ENCODE data around the gene CRYBG3.
"Not testable (repeated sequence)": the region's sequence is repeated elsewhere in the genome, so short reads cannot be mapped to it uniquely, and the experiment has no call there.

Gene CRYBG3

DNA sequence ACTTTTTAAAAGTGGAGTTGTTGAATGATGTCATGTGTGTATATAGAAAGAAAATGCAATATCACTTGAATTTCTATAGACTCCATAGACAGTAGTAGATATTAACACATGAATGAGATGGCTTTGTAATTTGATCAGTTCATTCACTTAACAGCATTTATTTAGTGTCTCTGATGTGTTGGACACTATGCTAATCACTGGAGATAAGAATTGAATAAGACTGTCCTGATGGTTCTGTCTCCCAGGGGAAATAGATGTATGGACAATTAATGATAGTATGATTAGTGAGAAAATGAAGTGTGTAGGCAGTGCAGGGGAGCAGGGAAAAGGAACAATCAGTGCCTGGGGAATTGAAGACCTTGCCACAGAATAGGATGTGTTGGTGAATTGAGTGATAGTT lies 77.5 kb downstream of the CRYBG3 start:
- no peak for DNase-seq (ENCODE audit: low read depth)

DNA sequence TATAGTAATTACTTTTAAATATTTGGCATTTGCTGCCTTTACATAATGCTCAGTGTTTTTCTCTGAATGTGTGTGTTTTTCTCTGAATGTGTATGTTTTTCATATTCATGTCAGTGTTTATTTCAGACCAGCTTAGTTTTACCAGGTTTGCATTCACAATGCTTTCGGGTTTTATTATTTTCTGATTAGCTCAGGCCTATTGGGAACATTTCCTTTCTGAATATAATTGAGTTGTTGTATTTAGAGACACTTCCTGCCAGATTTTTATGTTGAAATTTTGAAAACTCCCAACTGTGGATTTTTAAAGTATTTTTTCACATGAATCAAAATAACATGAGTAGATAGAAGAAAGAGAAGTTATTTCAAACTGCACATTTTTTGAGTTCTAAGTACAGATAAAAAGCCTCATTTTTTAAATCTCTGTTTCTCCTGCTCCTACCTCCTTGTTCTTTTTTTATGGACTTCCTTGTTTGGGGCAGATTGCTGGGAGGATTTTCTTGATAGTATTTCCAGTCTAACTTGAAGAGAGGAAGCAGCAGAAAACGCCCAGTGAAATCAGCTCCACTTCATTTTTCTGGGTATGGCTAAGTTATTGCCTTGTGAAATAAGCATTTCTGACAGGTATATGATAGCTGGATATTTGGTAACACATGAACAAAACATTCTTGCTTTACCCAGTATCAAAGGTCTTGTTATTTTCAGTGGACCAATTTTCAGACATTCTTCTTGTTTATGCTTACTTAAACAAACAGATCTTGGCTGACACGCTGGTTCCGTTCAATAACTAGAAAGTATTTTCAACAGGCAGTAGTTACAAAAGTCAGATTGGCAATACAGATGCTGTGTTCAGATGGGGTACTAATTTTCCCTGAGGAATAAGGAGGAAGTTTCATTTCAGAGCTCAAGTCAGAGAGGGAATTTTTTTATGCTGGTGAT lies 79.8 kb downstream of the CRYBG3 start:
- no peak for DNase-seq (ENCODE audit: low read depth)

DNA sequence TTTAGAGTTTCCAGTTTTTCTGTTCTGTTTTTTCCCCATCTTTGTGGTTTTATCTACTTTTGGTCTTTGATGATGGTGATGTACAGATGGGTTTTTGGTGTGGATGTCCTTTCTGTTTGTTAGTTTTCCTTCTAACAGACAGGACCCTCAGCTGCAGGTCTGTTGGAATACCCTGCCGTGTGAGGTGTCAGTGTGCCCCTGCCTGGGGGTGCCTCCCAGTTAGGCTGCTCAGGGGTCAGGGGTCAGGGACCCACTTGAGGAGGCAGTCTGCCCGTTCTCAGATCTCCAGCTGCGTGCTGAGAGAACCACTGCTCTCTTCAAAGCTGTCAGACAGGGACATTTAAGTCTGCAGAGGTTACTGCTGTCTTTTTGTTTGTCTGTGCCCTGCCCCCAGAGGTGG lies 88.0 kb downstream of the CRYBG3 start:
- DNase-seq (ENCODE audit: low read depth): not testable (repeated sequence)

DNA sequence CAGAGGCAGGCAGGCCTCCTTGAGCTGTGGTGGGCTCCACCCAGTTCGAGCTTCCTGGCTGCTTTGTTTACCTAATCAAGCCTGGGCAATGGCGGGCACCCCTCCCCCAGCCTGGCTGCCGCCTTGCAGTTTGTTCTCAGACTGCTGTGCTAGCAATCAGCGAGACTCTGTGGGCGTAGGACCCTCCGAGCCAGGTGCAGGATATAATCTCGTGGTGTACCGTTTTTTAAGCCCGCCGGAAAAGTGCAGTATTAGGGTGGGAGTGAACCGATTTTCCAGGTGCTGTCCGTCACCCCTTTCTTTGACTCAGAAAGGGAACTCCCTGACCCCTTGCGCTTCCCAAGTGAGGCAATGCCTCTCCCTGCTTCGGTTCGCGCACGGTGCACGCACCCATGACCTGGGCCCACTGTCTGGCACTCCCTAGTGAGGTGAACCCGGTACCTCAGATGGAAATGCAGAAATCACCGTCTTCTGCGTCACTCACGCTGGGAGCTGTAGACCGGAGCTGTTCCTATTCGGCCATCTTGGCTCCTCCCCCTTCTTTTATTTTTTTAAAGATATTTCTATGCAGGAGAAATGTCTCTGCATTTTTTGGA lies 88.5 kb downstream of the CRYBG3 start:
- not testable (repeated sequence) for DNase-seq (ENCODE audit: low read depth)

DNA sequence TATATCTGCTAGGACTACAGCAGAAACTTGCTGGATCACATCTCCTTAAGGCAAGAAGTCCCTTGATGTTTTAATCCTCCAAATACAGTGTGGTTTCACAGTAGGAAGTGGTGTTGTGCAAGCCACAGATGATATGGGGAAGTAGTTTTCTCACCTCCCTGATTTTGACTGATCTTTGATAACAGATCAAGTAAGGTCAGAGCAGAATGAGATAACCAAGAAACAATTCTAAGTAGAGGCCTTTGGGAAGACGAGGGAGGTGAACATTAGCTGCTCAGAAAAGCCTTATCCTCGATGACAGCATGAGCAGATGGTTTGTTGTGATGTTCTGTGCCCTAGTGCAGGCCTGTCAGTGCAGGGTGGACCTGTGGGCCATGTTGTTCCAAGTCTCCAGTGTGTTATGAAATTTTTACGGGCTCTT lies 89.1 kb downstream of the CRYBG3 start:
- no peak for DNase-seq (ENCODE audit: low read depth)

DNA sequence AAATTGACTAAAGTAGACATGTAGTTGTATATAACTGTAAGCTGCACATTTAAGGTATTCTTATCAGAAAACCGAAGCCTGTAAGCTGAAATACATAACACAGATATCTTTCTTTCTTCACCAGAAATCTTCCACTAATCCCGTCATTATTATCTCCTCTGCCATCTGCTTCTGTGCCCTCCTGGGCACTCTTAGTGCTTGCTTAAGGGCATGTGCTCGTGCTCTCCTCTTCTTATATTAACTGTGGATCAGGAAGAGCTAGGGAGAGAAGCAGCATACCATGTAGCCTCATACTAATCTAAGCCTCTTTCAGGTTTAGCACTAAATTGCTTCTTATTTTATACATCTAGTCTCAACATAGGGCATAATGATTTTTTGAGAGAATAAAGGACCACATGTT lies 89.6 kb downstream of the CRYBG3 start:
- no peak for DNase-seq (ENCODE audit: low read depth)

DNA sequence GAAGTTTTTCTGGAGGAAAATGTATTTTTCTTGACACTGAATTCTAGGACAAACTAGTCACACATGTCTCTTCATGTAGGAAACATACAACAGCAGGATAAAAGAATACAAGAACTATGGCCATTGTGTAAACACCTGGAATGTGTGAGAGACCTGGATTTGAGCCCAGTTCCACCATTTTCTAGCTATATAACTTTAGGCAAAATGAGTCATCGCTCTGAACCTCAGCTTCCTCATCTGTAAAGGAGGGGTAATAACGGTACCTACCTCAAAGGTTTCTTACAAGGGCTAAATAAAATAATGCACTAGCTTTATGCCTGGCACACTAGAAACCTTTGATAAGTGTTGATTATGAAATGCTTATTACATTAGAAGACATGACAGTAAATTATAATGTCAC lies 92.6 kb downstream of the CRYBG3 start:
- DNase-seq (ENCODE audit: low read depth): no peak

DNA sequence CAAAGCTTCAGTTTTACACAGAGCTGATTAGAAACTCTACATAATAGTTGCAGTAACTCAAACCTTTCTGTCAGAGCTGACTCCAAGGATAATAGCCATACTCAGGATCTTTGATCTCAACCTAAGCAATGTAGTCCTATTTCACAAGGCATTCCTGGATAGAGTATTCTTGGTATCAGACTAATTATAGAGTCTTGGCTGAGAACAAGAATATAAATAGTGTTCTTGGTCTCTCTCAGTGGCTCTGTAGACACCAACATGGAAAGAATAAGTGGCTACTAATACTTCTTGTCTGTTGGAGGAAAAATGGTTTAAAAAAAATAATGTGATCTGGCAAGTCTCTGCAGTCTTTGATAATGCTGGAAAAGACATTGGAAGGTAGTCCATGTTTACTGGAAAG lies 94.8 kb downstream of the CRYBG3 start:
- DNase-seq (ENCODE audit: low read depth): no peak

DNA sequence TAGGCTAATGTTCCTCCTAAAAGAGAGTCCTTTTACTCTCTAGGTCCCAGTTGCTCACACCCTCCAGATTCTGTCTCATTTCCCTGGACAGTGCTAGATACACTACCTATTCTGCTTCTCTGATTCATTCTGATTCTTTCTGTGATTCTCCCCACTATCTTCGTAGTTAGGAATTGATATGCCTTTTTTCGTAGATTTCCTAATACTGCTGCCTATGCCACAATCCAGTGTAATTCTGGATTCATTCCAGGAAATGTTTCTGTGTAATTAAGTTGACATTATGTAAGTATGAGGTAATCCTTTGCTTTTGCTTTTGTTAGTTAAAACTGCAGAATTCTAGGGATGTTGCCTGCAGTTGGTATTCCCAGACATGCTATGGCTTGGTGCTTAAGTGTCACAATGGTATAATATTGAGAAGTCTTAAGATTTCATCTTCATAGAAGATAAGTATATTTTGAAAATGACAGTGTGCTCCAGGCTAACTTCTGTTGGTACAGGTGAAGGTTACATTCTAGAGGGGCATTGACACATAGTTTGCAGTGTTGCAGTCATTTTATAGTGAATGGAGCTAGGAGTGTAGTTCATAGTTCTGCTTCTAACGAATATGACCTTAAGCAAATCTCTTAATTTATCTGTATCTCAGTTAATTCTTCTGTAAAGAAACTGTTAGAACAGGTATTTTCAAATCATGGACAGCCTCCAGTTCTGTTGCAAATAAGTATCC lies 96.2 kb downstream of the CRYBG3 start:
- DNase-seq (ENCODE audit: low read depth): no peak

DNA sequence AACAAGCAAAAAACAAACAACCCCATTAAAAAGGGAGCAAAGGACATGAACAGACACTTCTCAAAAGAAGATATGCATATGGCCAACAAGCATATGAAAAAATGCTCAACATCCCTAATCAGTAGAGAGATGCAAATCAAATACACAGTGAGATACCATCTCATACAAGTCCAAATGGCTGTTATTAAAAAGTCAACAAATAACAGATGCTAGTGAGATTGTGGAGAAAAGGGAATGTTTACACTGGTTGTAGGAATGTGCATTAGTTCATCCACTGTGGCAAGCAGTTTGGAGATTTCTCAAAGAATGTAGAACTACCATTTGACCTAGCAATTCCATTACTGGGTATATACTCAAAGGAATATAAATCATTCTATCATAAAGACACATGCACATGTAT lies 105.9 kb downstream of the CRYBG3 start:
- no peak for DNase-seq (ENCODE audit: low read depth)

DNA sequence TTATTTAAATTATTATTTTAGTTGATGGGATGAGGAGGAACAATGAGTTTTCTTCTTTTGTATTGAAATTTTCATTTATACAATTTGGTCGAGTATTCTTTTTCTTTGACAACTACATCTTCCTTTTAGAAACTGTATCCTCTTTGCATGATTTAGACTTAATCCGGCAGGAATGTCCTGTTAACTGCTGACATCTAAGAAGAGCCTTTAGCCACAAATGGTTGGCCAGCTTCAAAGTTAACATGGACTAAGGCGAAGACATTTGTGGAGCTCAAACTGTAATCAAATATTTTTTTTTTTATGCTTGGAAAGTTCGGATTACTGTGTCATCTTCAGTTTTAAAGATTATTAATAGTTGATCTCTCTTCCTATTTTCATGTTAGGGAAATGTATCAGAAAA lies 107.2 kb downstream of the CRYBG3 start:
- DNase-seq (ENCODE audit: low read depth): no peak

DNA sequence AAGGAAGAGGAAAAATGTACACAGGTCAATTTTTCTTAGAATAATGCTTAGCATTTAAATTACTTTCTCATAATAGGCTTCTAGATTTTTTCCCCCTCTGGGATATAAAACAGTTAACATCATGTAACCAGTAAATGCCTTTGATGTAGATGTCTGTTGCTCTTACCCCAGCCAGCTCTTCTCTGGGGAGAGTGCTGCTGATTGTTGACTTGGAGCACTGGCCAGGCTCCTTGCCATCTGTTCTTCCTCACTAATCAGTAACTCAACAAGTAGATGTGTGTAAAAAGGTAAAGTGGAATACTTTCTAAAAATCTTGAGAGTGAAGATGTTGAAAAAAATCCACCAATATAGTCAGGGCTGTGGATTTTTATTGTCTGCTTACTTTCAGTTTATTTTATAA lies 108.2 kb downstream of the CRYBG3 start:
- no peak for DNase-seq (ENCODE audit: low read depth)

DNA sequence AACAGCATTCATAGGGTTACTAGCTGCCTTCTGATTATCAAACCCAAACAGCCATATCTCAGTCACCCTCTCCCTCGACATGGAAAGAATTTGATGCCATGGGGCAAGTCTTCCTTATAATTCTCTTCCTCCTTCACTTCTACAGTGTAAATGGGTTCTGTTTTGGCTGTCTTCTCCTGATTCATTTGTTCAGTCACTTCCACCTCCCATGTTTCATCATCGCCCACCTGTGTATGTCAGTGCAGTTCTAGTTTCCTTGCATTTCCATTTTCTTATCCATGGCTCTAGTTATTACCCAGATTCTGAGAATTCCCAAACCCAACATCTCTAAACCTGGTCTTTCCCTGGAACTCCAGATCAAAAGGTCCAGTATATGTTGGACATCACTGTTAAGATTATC lies 109.4 kb downstream of the CRYBG3 start:
- no peak for DNase-seq (ENCODE audit: low read depth)

DNA sequence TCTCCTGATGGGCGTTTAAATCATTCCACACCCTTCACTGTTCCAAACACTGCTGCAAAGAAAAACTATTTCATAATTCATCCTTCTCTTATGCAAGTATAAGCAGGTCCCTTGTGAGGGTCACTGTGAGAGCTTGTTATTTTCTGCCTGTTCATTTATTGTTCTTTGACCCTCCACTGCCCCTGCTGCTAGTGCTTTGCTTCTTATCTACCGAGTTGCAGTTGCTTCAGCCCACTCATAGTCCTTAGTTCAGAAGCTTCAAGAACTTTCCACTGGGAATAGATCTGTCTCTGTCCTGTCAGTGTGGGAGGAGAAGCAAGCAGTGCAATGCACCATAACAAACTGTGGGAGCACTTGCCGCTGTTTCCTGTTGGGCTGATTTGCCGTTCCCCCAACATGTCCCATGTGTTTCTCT lies 110.6 kb downstream of the CRYBG3 start:
- DNase-seq (ENCODE audit: low read depth): no peak

DNA sequence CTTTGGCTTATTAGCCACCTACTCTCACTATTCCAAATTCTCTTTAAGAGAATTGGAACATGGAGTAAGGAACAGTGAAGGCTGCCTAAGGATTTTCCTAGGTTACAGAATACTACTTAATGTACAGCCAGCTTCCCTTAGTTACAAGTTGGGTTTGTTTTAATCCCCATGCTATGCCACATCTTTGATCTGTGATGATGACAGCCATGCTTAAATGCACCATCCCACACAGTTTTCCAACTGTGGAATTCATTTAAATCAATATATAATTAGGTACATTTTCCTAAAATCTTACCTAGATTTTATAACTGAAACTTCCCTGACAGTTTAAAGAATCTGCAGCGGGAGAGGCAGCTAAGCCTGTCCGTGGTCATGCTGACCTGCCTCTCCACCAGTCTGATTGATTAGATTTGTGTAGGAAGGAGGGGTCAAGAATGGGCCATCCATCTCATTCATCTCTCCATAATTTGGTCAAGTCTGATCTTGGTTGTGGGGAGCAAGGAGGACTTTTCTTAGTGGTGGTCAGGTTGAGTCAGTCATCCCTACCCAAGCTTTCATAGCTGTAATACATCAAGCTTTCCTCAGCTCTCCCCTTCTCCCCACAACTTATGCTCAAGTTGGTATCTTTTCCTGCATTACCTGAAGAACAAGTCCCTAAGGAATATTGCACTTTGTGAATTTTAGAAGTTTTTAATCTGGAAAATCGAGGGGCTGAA lies 113.3 kb downstream of the CRYBG3 start:
- DNase-seq (ENCODE audit: low read depth): no peak

DNA sequence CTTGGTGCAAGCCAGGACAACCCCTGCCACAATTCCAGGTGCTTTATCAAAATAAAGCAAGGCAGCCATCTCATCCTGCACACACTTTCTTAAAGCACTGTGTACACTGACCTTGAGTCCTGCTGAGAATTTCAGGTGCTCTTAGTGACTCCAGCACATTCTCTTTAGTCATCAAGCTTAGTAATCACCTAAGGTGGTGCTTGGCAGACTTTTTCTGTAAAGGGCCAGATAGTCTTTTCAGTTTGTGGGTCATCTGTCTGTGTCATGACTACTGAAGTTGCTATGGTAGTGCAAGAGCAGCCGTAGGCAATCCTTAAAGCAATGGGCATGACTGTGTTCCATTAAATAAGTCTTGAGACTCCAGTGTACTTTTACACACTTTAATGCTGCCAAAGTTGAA lies 114.0 kb downstream of the CRYBG3 start:
- DNase-seq (ENCODE audit: low read depth): no peak

DNA sequence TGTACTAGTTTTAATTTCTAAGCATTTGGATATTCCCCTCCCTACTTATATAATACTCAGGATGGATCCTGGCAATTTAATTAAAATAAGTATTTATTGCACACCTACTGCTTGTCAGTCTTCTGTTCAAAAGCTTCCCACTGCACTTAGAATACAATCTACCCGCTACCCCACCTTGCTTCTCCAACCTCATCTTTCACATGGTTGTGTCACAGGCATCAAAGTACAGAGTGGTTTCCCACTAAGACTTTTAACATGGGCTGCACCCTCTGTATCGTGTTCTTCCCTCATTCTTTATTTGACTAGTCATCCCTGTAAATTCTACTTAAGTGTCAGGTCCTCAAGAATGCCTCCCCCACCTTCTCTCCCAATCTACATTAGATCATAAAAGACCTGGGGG lies 115.4 kb downstream of the CRYBG3 start:
- DNase-seq (ENCODE audit: low read depth): no peak

DNA sequence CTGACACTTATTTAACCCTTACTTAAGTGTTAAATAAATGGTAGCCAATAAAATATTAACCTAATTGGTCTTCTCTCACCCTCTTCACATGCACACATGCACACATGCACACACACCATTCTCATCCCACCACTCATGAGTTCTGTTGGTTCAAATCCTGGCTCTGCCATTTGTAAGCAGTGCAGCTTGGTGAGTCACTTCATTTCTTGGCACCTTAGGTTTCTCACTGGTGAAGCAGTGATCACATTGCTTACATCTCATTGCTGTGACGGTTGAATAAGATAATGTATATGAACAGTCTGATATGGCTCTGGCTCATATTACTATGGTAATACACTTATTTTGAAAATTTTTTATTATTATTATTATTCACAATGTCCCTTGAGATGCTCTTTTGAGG lies 116.6 kb downstream of the CRYBG3 start:
- DNase-seq (ENCODE audit: low read depth): no peak

DNA sequence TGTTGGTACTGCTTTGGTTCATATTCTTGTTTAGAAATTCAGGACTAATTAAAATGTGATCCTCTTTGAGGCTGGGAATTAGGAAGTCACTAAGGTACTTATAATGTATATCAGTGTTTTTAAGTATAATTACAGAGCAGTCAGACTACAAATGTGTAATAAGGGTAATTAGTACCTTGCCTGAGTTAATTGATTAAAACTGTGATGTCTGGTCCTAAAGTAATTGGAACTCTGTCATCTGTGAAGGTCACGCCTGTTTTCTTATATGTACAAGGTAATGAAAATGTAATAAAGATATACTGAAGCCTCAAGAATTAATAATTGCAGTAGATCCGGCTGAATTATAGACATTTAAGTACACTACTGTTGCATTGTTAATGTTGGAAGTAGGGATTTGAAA lies 117.6 kb downstream of the CRYBG3 start:
- no peak for DNase-seq (ENCODE audit: low read depth)

DNA sequence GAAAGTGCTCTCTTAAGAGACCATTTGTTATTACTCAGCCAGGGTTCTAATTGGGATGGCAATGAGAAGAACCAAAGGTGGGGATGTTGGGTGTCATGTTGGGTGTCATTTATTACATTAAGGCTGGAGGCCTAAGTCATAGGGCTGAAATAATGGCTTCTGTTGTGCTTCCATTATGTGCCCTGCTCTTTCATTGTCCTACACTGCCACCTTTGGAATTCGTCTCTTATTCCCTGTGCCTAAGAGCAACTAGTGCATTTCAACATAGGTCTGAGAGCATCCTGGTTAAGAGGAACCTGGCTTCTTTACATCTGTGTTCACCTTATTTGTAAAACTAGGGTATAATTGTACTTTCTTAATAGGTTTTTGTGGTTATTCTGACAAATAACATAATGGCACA lies 118.2 kb downstream of the CRYBG3 start:
- DNase-seq (ENCODE audit: low read depth): no peak

DNA sequence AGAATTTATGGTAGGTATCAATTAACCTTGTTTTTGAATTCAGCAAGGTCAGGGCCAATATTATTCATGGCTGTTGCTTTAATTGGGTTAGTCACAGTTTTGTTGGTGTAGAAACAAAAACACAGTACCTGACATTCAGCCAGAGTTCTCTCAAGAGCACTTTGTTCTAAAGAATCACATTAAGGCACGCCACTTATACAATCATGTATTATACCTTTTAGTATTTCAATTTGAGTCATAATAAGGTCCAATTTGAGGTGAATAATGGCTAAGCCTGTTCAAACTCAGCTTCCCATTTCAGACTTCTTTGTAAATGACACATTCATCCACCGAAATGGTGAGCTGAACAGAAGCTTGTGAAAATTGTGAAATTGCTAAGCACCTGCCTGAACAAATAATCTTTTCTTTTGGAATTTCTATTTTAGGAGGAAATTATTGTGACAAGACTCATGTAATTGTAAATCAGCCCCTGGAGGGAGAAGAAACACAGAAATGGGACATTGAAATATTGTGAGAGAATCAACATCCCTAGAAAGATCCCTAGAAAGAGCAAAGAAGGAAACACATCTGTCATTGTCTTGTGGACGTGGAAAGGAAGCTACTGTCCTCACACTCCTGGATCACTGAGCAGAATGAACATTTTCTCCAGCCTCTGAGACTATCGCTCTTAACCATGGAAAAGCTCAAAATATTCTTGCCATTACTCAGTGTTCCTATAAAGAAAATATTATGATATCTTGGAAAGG lies 121.2 kb downstream of the CRYBG3 start:
- no peak for DNase-seq (ENCODE audit: low read depth)

Measured in activated T-cell treated with anti-CD3 and anti-CD28 coated beads for 48 hours (primary cell).